Fibroblast of gingiva (primary cell): ENCODE measurements around the gene KDM5B.
A peak's percentile ranks its signal among the peaks of the same experiment; 100 is the strongest.
"Not testable (repeated sequence)": the region's sequence is repeated elsewhere in the genome, so short reads cannot be mapped to it uniquely, and the experiment has no call there.

Source experiments
- DNase-seq: peaks from one replicate; pipeline ENCODE4 v3.0.0-alpha.2; 2011; ENCODE audit warnings: low read depth

Gene KDM5B

DNA sequence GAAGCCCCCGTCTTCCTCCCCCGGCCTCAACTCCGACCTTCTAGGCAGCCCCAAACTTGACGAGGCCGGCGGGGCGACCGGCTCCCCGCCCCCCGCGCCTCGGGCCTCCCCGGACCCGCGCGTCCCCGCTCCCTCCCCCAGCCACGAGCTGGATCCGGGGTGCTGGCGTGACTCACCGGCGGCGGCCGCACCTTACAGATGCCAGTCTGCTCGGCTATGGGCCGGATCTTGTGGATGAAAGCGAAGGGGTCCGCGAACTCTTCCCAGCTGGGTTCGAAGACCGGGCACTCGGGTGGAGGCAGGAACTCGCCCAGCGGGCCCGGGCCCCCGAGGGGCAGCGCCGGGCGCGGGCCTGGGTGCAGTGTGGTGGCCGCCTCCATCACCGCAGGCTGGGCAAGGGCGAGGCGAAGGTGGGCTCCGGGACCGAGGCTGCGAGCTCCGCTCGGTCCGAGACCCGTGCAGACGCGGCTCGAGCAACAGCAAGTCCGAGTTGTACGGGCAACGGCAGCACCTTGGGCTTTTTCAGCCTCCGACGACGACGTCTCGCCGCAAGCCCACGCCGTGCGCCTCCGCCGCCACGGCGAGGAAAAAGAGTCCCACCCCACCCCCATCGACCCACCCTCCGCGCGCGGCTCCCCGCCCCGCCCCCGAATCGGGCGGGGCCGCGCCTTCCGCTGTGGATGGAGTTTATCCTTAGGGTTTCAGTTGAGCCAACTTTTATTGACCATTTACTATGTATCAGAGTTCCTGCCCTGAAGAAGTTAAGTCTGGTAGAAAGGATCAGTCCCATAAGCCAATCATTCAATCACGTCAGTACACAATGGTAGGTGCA, at the start of gene KDM5B:
TSS of gene KDM5B (minus strand) at position 496 of the 832 bp plus-strand sequence. CDS start at position 380, 116 bp downstream.
- DNase-seq = peak; percentile 84

DNA sequence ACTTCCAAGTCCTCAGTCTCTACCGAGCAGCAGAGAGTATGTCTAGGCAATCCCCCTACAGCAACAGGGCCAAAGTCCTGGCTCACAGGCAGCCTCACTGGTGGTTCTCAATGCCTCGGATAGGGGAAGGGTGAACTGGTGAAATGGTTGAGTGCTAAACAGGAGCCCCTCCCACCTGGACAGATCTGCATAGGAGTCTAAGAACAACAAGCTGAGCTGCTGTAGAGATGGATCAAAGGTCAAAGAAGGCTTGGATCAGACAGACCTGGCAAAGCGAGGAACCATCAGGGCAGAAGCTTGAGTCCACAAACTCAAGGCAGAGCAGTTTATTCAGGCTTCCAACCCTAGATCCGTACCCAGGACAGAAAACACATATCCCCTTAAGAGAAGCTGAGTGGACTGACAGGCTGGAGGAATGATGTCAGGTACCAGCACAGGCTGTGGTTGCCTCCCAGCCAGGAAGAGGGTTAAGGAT, 49.0 kb upstream of the KDM5B start:
- no peak for DNase-seq

DNA sequence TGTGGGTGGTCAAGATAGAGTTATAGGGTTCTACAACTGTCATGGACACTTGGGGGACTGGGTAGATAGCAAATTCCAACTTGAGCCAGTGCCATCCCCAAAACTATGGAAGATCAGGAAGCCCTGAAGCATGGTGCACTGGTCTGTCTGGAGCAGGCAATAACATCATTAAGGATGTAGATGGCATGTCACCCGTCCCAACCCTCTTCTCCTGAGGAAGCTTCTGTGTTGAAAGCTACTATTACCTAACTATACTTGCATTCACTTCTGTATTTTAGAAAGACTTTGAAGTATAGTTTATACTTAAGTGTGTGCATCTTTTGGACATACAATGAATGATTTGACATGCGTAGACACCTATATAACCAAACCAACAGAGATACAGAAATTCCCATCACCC, 47.8 kb upstream of the KDM5B start:
- DNase-seq = no peak

DNA sequence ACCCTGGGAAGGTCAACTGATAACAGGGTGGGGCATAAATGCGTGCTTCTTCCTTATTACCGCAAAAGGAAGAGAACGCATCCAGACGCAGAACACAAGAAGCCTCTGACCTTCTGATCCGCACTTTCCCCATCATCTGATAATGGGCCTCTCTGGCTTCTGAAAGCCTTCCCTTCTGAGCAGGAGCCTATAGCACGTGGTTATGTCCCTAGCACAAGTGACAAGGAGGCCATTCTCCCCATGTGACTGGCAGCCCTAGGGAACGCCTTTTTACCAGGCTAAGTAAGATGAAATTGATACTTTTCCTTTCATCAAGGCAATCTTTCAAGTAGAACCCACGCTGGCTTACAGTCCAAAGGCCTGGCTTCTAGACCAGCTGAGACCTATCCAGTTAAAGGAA, 46.6 kb upstream of the KDM5B start:
- DNase-seq = no peak

DNA sequence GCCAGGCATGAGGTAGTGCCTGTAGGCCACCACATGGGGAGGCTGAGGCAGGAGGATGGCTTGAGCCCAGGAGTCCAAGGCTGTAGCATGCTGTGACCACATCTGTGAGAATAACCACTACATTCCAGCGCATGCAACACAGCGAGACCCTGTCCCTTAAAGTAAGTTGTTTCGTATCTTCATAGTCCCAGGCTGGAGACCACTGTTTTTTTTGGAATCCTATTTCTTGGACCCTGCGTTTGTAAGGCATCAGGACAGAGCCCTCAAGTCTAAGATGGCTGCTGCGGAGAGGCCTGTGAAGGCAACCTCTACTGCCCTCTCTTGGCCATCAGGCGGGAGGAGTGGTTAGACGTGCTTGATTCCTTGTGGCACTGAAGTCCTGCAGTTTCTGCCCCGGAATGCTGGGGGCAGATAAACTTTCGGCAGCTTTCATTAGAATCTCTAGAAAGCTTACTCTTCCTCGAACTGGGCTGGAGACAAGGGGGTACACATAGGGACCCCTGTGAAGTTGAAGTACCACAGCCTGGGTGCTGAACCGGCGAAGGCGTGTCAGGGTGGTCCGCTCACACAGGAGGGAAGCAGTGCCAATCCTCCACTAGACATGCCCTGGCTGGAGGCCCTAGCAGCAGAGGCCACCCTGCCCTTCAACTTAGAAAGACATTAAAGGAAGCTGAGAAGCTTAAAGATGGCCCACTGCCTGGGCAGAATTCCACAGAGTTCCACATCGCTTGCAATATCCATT, 44.1 kb upstream of the KDM5B start:
- DNase-seq = peak; percentile 29

DNA sequence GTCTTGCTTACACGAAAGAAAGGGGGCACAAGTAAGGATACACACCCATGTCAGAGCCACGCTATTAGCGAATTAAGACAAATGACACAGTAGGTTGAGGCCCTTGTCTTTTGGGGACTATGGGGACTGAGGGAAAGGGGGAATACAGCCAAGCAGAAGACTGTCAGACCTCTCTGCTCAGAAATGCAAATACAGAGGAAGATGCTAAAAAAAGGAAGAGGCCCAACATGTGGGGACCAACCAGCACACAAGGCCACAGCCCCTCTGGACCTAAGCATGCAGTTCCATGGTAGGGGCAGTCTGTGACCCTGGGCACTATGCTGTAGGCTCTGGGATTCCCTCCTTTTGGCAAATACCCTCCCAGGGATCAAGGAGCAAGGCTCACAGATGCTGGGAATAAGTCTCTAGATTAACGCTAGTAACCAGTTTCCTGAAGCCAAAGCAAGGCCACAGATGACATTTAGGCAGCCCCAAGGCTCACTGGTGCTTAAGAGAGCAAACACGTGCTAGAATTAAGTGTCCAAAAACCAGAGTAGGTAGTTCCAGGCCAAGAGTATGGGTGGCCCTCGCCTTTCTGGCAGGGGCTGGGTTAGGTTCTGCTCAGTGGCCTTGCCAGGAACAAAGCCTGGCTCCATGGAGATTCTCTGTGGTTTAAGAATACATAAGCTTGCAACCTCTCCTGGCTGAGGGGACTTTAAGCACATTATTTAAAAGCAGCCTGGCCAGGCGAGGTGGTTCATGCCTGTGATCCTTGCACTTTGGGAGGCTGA, 42.6 kb upstream of the KDM5B start:
- DNase-seq = no peak

DNA sequence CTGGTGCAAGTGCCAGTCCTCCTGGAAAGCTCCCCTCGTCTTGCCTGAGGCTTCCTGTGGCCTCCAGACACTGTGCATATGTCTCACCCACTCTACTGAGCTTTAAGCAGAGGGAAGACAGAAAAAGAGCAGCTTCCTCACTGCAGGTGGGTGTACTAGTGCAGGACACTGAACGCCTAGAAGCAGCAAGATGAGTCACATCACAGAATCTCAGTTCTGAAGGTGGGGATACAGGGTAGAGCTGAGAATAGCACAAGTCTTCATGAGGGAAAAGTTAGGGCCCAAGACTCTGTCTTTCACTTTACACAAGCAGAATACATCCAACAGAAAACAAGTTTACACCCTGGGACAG, 39.9 kb upstream of the KDM5B start:
- no peak for DNase-seq

DNA sequence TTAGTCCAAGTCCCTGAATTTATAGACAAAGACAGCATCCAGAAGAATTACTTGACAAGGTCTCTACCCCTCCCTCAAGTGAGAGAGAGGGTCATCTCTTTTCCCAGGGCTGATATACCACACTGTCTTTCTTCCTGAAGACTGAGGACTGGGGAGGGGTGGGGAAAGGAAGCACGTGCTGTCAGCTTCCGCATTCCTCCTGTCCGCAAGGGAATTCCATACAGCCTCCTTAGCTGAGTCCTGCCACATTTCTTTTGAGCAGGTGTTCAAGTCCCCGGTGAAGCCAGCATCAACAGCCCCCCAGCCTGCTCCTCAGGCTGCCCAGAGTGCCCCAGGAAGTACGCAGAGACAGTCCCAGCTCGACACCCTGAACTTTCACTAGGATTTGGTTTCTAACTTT, 36.7 kb upstream of the KDM5B start:
- DNase-seq = no peak

DNA sequence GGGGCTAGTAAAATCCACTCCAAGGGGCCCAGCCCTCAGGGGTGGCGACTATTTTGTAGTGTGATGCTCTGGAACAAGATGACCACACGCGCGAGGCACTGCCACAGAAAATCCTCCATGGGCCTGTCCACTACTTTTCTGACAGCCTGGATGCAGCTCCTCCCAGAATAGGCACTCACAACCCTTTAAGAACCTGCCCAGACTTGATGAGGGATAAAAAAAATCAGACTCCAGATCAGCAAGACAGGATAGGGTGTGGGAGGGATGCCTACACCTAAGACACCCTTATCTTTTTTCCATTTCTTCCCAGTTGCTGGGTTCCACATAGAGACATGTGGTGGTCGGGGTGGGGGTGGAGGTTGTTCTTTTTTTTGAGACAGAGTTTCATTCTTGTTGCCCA, 36.0 kb upstream of the KDM5B start:
- no peak for DNase-seq

DNA sequence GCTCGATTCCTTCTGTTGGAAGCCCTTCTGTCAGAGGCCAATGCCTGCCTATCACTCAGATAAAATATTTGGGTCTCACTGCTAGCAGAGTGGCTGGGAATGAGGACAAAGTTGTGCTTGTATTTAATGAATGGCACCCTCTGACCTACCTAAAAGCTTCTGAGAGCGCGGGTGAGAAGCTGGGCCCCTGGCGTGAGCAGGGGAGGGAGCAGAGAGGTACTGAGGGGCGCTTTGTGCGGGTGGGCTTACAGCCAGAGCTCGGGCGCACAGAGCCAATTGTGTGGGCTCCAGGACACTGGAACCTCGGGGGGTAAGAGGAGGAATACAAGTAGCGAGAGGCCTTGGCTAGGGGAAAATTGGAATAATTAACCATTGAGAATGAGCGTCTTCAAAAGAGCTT, 34.9 kb upstream of the KDM5B start:
- DNase-seq = no peak

DNA sequence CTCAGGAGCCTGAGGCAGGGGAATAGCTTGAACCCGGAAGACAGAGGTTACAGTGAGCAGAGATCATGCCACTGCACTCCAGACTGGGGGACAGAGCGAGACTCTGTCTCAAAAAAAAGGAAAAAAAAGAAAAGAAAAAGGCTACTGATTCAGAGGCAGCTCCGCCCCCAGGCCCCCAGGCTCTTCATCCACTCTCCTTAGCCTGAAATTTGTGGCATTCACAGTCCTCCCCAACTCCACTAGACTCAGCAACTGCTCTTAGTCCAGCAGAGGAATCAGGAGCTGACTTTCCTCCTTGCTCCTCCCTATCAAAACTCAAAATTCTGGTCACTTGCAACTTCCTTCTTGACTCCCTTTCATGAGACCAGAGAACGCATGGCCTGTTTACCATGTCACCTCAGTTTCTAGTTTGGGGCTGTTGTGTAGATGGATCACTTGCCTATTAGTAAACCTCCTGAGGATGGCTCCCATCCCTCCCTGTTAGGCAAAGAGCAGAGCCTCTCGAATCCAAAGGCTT, 29.6 kb upstream of the KDM5B start:
- DNase-seq = no peak

DNA sequence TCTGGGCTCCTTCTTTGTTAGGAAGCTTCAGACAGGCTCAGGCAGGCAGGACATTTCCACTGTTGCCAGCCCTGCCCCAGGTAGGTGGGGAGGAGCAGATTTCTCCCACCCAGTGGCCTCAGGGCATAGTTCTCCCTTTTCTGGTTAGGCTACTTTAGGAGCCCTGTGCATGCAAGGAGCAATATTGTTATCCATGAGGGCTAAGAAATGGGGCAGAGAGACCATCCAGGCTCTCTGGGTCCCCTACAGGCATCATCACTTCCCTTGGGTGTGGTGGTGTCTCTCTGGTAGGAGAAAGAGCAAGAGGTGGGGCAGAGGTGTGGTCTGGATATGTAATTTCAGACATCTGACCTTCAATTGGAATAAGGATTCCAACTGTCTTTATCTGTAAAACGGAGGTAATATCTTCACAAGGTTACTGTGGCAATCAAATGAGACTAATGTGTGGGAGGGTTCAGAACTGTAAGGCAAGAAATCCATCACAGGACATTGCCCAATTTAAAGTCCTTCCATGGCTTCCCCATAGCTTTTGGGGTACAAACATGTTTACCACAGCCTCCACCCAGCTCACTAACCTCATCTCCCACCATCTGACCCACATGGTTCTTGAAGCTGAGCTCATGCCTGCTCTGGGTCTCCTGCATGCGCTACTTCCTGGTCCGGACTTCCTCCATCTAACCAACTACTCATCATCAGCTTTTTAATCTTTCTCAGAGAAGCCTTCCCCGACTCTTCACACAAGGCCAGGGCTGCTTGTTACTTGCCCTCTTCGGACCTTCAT, 28.6 kb upstream of the KDM5B start:
- no peak for DNase-seq

DNA sequence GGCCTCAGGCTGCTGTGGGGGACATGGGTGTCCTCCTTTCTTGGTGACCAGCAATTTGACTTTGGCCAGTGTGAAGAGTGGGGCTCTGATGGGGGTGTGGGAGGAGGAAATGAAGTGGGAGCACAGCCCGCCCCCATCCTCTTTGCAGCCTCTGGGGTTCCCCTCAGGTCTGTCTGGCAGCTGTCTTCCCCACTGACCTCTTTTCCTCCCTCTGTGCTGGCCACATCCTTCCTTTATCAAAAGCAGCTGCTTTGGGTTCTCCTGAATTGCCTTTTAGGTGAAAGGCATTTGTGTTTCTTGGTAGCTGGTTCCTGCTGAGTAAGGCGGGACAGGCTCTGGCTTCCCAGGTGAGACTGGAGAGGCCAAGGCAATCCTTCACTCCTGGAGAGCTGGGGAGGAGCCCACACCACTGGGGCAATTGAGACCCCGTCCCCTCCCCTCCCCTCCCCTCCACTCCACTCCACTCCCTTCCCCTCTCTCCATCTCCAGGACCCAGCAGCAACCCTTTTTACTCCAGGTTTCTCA, 27.4 kb upstream of the KDM5B start:
- no peak for DNase-seq

DNA sequence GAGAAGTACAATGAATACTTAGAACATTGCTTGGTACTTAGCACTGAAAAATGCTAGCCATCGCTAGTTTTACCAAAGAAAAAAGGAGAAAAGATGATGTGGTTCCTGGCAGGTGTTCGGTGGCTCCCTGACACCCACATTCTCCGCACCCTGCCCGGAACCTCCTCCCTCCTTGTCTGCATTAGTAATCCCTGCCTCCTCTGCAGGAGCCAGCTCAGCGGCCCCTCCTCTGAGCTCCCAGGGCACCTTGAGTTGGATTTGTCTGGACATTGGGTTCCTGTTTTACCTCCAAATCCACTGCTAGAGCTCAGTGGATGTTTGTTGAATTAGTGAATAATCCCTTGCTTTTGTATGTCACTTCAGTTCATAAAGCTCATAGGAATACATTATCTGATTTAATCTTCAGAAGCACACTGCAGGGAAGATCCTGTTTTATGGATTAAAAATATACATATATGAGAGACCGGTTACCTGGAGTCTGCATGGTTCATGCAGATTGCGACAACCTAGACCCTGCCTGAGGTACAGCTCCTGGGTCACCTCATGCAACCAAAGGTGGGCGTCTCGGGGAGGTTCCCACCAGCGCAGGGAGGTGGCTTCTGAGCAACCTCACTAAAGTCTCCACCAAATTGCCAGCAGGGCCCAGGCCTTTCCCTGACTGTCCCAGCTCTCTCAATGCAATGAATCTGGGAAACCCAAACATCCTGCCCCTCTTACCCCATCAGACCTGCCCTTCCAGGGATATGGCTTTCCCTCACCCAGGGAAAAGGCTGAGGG, 26.7 kb upstream of the KDM5B start:
- no peak for DNase-seq

DNA sequence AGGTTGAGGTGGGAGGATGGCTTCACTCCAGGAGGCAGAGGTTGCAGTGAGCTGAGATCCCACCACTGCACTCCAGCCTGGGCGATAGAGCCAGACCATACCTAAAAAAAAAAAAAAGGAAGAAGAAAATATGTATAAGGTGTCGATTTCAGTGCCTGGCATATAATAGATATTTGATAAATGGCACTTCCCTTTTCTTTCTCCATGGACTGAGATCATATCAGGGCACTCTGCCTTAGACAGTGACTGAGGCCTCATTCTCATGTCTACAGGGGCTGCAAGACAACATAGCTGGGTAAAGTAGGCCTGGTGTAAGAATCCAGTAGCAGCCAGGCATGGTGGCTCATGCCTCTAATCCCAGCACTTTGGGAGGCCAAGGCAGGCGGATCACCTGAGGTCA, 23.7 kb upstream of the KDM5B start:
- no peak for DNase-seq

DNA sequence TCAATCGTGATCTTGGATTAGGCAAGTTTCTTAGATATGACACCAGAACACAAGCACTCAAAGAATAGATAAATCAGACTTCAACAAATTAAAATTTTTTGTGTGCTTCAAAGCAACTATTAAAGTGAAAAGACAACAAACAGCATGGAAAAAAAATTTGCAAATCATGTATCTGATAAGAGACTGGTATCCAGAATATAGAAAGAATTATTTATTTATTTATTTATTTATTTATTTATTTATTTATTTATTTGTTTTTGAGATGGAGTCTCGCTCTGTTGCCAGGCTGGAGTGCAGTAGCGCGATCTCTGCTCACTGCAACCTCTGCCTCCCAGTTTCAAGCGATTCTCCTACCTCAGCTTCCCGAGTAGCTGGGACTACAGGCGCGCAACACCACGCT, 21.0 kb upstream of the KDM5B start:
- not testable (repeated sequence) for DNase-seq

DNA sequence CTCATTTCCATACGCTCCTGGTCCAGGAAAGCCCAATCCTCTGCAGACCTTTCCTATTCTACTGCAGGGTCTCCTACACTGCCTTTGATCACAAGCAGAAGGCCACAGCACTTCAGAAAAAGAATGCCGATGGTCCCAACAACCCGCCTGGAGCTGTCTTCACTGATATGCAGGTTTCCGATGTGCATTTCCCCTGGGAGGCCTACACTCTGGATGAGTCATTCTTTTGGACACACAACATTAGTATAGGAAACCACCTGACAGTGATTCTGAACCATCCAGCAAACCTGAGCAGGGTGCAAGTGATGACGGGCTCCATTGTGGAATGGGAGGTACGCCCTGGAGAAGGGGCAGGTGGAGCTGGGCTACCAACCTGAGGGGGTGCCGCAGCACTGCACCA, 17.5 kb upstream of the KDM5B start:
- no peak for DNase-seq

DNA sequence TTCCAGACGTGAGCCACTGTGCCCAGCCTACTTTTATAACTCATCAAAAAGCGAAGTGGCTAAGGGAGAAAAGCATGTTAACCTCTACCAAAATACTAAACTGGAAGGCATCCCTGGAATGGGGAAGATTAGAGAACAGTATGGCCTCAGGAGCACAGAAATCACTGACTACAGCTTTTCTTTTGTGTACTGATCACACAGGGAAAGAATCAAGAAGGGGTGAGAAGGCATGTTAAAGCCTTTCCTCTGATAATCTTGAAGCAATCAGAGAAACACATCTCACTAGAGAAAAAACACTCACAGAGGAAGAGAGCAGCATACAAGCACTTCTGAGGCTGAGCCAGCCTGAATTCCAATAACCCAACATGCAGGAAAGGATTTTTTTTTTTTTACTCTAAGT, 13.2 kb upstream of the KDM5B start:
- peak; percentile 26 for DNase-seq

DNA sequence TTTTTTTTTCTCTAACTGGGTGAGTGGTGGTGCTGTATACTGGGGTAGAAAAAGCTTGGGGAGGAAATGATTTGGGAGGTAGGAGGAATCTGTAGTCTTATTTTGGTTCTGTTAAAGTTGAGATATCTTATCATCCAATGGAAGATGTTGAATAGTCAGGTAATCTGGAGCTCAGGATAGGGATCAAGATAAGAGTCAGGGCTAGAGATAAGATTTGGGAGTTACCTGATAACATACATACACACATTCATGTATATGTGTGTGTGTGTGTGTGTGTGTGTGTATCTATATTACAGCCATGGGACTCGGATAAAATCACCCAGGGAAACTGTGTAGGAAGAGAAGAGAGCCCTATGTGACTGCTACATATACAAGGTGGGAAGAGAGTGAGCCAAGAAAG, 10.6 kb upstream of the KDM5B start:
- no peak for DNase-seq

DNA sequence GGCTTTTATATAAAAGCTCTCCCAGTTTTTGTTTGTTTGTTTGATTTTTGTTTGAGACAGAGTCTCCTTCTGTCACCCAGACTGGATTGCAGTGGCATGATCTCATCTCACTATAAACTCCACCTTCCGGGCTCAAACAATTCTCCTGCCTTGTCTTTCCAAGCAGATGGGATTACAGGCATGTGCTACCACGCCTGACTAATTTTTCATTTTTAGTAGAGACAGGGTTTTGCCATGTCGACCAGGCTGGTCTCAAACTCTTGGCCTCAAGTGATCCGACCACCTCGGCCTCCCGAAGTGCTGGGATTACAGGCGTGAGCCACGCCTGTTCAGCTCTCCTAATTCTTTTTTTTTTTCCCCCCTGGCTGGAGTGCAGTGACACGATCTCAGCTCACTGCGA, 6.9 kb upstream of the KDM5B start:
- DNase-seq = no peak
